Endothelial cell of umbilical vein (primary cell): ENCODE results near the gene PEX5L. TPM values are rescaled to one million over a fixed set of nuclear protein-coding genes. Genes with fewer than 3 reads are reported as not detected.

ENCODE experiments used
- Bru-seq: library from RNA; stranded (reverse); fragments of 400-500 nt; gene quantifications from one replicate; lab custom pipeline; 2021; lab: Mats Ljungman, UMichigan
- BruChase-seq, 2 experiments: library from RNA; stranded (reverse); fragments of 400-500 nt; gene quantifications; one replicate each; lab custom pipeline; 2021; lab: Mats Ljungman, UMichigan
- BruUV-seq: library from RNA; stranded (reverse); fragments of 400-500 nt; replicated peaks from 2 replicates; lab custom pipeline; 2021; lab: Mats Ljungman, UMichigan
- CTCF ChIA-PET: fragments of 300-600, 350-600 bp; sonication (Branson Sonifier 250); formaldehyde crosslinking; loops from one replicate; lab custom pipeline; 2021; ENCODE audit warnings: antibody characterized with exemption, inconsistent platforms; lab: Charles Lee
- POLR2A ChIA-PET: fragments of 300-600, 350-600 bp; sonication (Branson Sonifier 250); formaldehyde crosslinking; loops from one replicate; lab custom pipeline; 2021; ENCODE audit warnings: antibody characterized with exemption, inconsistent platforms; lab: Charles Lee
- DNase-seq: peaks from one replicate; pipeline ENCODE4 v3.0.0-alpha.2; 2011; ENCODE audit warnings: low read depth, low spot score
- FAIRE-seq: peaks from 2 replicates; lab custom pipeline; 2011; peaks lifted over from hg19 to GRCh38; lab: Jason Lieb, UNC
- H2AFZ ChIP-seq: 2 replicates; pipeline ENCODE4 v1.6.0; 2012; ENCODE audit warnings: low read depth, low read length, control low read depth, inconsistent platforms
- H3K27ac ChIP-seq: 2 replicates; pipeline ENCODE4 v1.5.1; 2011; ENCODE audit warnings: low read depth, mild to moderate bottlenecking, control low read depth, low read length, moderate library complexity; ENCODE audit not compliant: insufficient read depth
- H3K27me3 ChIP-seq, 2 experiments: 2 replicates each; pipeline versions ENCODE4 v1.6.0 to v1.6.1; 2011; ENCODE audit warnings: low read length in 2 of 2, mixed read lengths in 1 of 2; ENCODE audit not compliant: control insufficient read depth in 2 of 2, insufficient read depth in 2 of 2
- H3K36me3 ChIP-seq, 2 experiments: 2 replicates in 1 of 2; 3 replicates in 1 of 2; pipeline ENCODE4 v1.5.1; 2011; ENCODE audit warnings: low read length in 2 of 2, mild to moderate bottlenecking in 1 of 2, moderate library complexity in 1 of 2; ENCODE audit not compliant: control insufficient read depth in 2 of 2, insufficient read depth in 2 of 2; ENCODE audit errors: extremely low read depth in 1 of 2
- H3K4me1 ChIP-seq: 3 replicates; pipeline ENCODE4 v1.5.1; 2011; ENCODE audit warnings: mild to moderate bottlenecking, low read length; ENCODE audit not compliant: control insufficient read depth, insufficient read depth; ENCODE audit errors: extremely low read depth
- H3K4me2 ChIP-seq: 2 replicates; pipeline ENCODE4 v1.6.1; 2011; ENCODE audit warnings: low read length, control low read depth, mixed read lengths; ENCODE audit not compliant: insufficient read depth
- H3K4me3 ChIP-seq, 3 experiments: fragments of 200-600 bp in 1 of 3; sonication (generic), shearing (Covaris generic) in 1 of 3; replicated peaks in 1 of 3; 2 replicates each; pipeline ENCODE4 v1.5.1; 2011 to 2016; ENCODE audit warnings: control low read depth in 3 of 3, low read length in 3 of 3, mild to moderate bottlenecking in 2 of 3, inconsistent platforms in 1 of 3, low read depth in 1 of 3, moderate library complexity in 1 of 3; ENCODE audit not compliant: insufficient read depth in 1 of 3
- H3K79me2 ChIP-seq: 2 replicates; pipeline ENCODE4 v1.6.0; 2012; ENCODE audit warnings: low read length, inconsistent platforms; ENCODE audit not compliant: control insufficient read depth, insufficient read depth
- H3K9ac ChIP-seq: replicated peaks from 2 replicates; pipeline ENCODE3; 2011; ENCODE audit warnings: low read length, control low read depth; ENCODE audit not compliant: insufficient read depth; ENCODE audit errors: extremely low read depth
- H3K9me1 ChIP-seq: replicated peaks from 3 replicates; pipeline ENCODE4 v1.6.0; 2011; ENCODE audit warnings: mild to moderate bottlenecking, low read length; ENCODE audit not compliant: control insufficient read depth, insufficient read depth; ENCODE audit errors: extremely low read depth
- H3K9me3 ChIP-seq: replicated peaks from 2 replicates; pipeline ENCODE4 v1.5.1; 2012; ENCODE audit warnings: low read length, inconsistent platforms; ENCODE audit not compliant: control insufficient read depth, insufficient read depth
- H4K20me1 ChIP-seq: replicated peaks from 2 replicates; pipeline ENCODE3; 2011; ENCODE audit warnings: mild to moderate bottlenecking, low read length; ENCODE audit not compliant: control insufficient read depth, insufficient read depth; ENCODE audit errors: extremely low read depth
- EZH2 ChIP-seq: IDR thresholded peaks from 2 replicates; pipeline ENCODE4 v1.6.1; 2012; ENCODE audit warnings: borderline replicate concordance, low read depth, mild to moderate bottlenecking, moderate library complexity, low read length, inconsistent platforms; ENCODE audit not compliant: severe bottlenecking
- POLR2A ChIP-seq: IDR thresholded peaks from 2 replicates; pipeline ENCODE4 v1.6.1; 2012; ENCODE audit warnings: low read depth, mild to moderate bottlenecking, control low read depth, low read length
- dilution Hi-C: fragments of 300-500 bp; cut with MboI; formaldehyde crosslinking; loops from one replicate; pipeline ENCODE4 v1.15.0; 2019; ENCODE audit warnings: low sequenced_read_pairs; ENCODE audit not compliant: extremely low pct_ligation_motif_present
- intact Hi-C: fragments of 100-400 bp; cut with micrococcal nuclease; formaldehyde crosslinking; loops from one replicate; pipeline ENCODE4 v1.10.0; 2022
- long read RNA-seq: library from polyadenylated mRNA; stranded (forward); transcript quantifications from one replicate; pipeline ENCODE4 v2.0.0, GENCODE V29; 2021
- polyA minus RNA-seq, 3 experiments: library from RNA; depleted of rRNA, polyadenylated mRNA; stranded (reverse); fragments of >200 nt; gene quantifications; 1 replicate in 1 of 3; 2 replicates in 2 of 3; pipeline ENCODE4 v1.2.3, GENCODE V29; 2011
- polyA plus RNA-seq, 4 experiments: library from polyadenylated mRNA; depleted of rRNA in 3 of 4; stranded (reverse) in 3 of 4; unstranded in 1 of 4; fragments of >200 nt; gene quantifications; 2 replicates each; pipeline versions ENCODE4 v1.2.1 to v1.2.3, GENCODE V29; 2011 to 2012; ENCODE audit warnings: missing spikeins in 1 of 4
- total RNA-seq: library from RNA; stranded (reverse); gene quantifications from 2 replicates; pipeline ENCODE4 v1.2.3, GENCODE V29; 2021

The PEX5L gene, protein sequence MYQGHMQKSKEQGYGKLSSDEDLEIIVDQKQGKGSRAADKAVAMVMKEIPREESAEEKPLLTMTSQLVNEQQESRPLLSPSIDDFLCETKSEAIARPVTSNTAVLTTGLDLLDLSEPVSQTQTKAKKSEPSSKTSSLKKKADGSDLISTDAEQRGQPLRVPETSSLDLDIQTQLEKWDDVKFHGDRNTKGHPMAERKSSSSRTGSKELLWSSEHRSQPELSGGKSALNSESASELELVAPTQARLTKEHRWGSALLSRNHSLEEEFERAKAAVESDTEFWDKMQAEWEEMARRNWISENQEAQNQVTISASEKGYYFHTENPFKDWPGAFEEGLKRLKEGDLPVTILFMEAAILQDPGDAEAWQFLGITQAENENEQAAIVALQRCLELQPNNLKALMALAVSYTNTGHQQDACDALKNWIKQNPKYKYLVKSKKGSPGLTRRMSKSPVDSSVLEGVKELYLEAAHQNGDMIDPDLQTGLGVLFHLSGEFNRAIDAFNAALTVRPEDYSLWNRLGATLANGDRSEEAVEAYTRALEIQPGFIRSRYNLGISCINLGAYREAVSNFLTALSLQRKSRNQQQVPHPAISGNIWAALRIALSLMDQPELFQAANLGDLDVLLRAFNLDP
- total RNA-seq, result not detected in 2 replicates
- polyA plus RNA-seq, result not detected in 2 replicates
- polyA plus RNA-seq (2011; cell fraction: cytosol; rRNA removed), result not detected in 2 replicates
- polyA plus RNA-seq (2011; cell fraction: nucleus; rRNA removed), result not detected in 2 replicates
- polyA plus RNA-seq (2012), result 0.04 and 0.05 TPM in 2 replicates
- not detected in 2 replicates for polyA minus RNA-seq
- not detected for polyA minus RNA-seq (2011; cell fraction: cytosol; rRNA and poly(A)+ RNA removed)
- polyA minus RNA-seq (2011; cell fraction: nucleus; rRNA and poly(A)+ RNA removed), result not detected in 2 replicates
- Bru-seq, nascent RNA, result percentile 2 among the genes with signal in this experiment
- BruChase-seq, experiment 1, labeled RNA remaining after a 6-hour chase, result percentile 8 among the genes with signal in this experiment
- percentile 5 among the genes with signal in this experiment for BruChase-seq, experiment 2, labeled RNA remaining after a 2-hour chase
- long read RNA-seq, result 0 reads

GRCh38 chr3:180036671-180037455 lies at the start of gene PEX5L:
Gene PEX5L, minus strand, starts transcription at chr3:180036937. Its CDS starts 338 bp downstream, at chr3:180036599.
- H3K79me2 ChIP-seq, result no peaks in the 10 kb centered on the region
- H3K27me3 ChIP-seq, result peaks cover 4 to 14% of the 10 kb centered on the region in 2 experiments
- BruUV-seq, result no TSS peak
- POLR2A ChIA-PET, result no interaction called here
- no peaks in the 10 kb centered on the region for H3K9me1 ChIP-seq
- intact Hi-C loops (no loop called here), dilution Hi-C loops (no loop called here)
- H3K9me3 ChIP-seq, result no peaks in the 10 kb centered on the region
- TF ChIP-seq EZH2 (peak; percentile 67), POLR2A (no peak)
- no peak within 1 kb of the TSS for H3K27ac ChIP-seq
- FAIRE-seq (no peak), DNase-seq (peak; percentile 42)
- H4K20me1 ChIP-seq, result no peaks in the 10 kb centered on the region
- CTCF ChIA-PET, result interaction anchor here (1.0 kb wide), 1 partner anchor 558 kb away, joined by 3 read pairs; no protein-coding TSS in a partner anchor
- peak within 1 kb of the TSS; percentile 70 for H2AFZ ChIP-seq
- H3K9ac ChIP-seq, result no peak within 1 kb of the TSS
- peaks cover 3% of the 10 kb centered on the region for H3K4me1 ChIP-seq
- H3K4me2 ChIP-seq, result peak within 1 kb of the TSS; percentile 17
- no peaks in the 10 kb centered on the region for H3K36me3 ChIP-seq
- H3K4me3 ChIP-seq, result peak within 1 kb of the TSS in 1 of 3 experiments; percentile 11
